GM12872 (cell line): Measurements from ENCODE around the gene TLE4.

ENCODE experiments used
- CTCF ChIP-seq: IDR thresholded peaks from 3 replicates; pipeline ENCODE4 v1.5.1; 2011; ENCODE audit warnings: low read depth, mild to moderate bottlenecking, low read length, moderate library complexity; ENCODE audit not compliant: insufficient read depth

TLE4 gene

GRCh38 chr9:79573412-79573923, 1.7 kb downstream of the TLE4 start:
- no peak for TF ChIP-seq CTCF

- no peak for TF ChIP-seq CTCF
Observed at GRCh38 chr9:79574136-79574535, 2.4 kb downstream of the TLE4 start.

- no peak for TF ChIP-seq CTCF
Observed at GRCh38 chr9:79574781-79575180, 3.0 kb downstream of the TLE4 start.

- TF ChIP-seq CTCF: no peak
Observed at GRCh38 chr9:79575547-79575946, 3.8 kb downstream of the TLE4 start.

- TF ChIP-seq CTCF: no peak
Observed at GRCh38 chr9:79577969-79578723, 6.4 kb downstream of the TLE4 start.

GRCh38 chr9:79578891-79579290, 7.1 kb downstream of the TLE4 start:
- TF ChIP-seq CTCF: no peak

GRCh38 chr9:79579624-79580023, 7.9 kb downstream of the TLE4 start:
- no peak for TF ChIP-seq CTCF
